KOPT-K1 (cell line): ENCODE results near the gene NDUFB2.
"Not testable (repeated sequence)": the region's sequence is repeated elsewhere in the genome, so short reads cannot be mapped to it uniquely, and the experiment has no call there.

ENCODE experiments used
- H3K27ac ChIP-seq: fragments of 200-600 bp; sonication (generic); 2 replicates; pipeline ENCODE4 v1.5.1; 2016; ENCODE audit warnings: antibody characterized with exemption, mild to moderate bottlenecking, low read depth, low read length; ENCODE audit not compliant: poor library complexity, severe bottlenecking
- H3K36me3 ChIP-seq: fragments of 200-600 bp; sonication (generic); 2 replicates; pipeline ENCODE4 v1.5.1; 2017; ENCODE audit warnings: antibody characterized with exemption, mild to moderate bottlenecking, low read length, moderate library complexity; ENCODE audit not compliant: insufficient read depth
- H3K9me3 ChIP-seq: fragments of 200-600 bp; sonication (generic); 2 replicates; pipeline ENCODE4 v1.5.1; 2017; ENCODE audit warnings: antibody characterized with exemption, low read length, mild to moderate bottlenecking; ENCODE audit not compliant: insufficient read depth, poor library complexity, severe bottlenecking

Gene NDUFB2

DNA sequence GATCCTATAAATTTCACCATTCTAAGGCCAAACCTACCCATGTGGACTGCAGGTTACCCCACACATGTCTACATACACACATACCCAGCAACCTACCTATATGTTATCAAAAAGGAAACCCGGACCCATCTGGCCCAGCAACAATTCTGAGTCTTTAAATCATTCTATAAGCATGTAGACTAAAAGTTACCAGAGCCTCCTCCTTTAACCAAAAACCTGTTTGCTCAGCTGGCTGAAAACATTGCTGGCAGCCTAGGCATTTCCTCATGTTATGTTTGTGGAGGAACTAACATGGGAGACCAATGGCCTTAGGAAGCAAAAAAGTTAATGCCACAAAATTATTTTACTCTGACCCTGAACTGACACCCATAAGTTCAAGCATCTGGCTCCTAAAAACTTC is 29.0 kb upstream of the NDUFB2 start:
- no peaks in the 10 kb centered on the region for H3K9me3 ChIP-seq
- H3K36me3 ChIP-seq, result no peaks in the 10 kb centered on the region
- H3K27ac ChIP-seq, result no peak overlapping the region

DNA sequence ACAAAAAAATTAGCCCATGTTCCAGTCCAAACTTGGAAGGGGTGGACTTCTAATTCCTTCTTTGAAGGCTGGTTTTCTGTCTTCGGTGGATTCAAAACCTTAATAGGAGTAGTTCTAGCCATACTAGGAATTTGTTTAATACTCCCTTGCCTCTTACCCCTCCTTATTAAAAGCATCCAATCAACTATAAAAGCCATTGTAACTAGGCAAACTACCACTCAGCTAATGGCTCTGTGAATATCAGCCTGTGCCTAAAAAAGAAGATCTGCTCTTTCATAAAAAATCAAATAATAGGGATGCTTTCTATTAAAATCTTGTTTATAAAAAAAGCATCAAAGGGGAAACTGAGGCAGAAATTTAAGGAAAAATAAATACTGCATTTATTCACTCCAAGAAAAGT is 27.9 kb upstream of the NDUFB2 start:
- Histone ChIP-seq H3K27ac (no peak overlapping the region), H3K36me3 (no peaks in the 10 kb centered on the region)

DNA sequence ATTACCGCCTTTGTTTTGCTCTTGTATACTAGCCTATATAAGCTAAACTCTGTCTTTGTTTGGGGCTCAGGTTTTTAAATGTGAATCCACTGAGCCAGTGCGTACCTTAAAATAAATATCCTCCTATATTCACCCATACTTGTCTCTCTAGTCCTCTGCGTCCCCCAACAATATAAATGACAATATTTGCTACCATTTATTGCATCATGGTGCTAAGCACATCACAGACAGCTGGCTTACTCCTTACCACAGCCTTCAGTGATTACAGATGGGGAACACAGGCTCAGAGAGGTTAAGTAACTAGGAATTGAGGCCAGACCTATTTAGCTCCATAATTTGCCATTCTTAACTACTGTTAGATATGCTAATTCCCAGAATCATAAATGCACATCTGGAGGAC is 27.2 kb upstream of the NDUFB2 start:
- H3K9me3 ChIP-seq, result no peaks in the 10 kb centered on the region
- H3K36me3 ChIP-seq, result no peaks in the 10 kb centered on the region
- no peak overlapping the region for H3K27ac ChIP-seq

More for the DNA sequence above, 27.9 kb upstream of the NDUFB2 start:
- H3K9me3 ChIP-seq, result no peaks in the 10 kb centered on the region

DNA sequence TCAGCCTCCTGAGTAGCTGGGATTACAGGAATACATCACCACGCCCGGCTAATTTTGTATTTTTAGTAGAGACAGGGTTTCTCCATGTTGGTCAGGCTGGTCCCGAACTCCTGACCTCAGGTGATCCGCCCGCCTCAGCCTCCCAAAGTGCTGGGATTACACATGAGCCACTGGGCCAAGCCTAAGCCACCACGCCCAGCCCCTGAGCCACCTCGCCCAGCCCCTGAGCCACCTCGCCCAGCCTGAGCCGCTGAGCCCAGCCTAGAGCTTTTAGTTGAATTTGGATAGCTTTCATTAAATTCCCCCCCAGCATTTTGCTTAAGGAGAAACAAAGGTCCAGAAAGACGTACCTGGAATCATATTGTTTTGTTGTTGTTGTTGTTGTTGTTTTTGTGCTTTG is 26.6 kb upstream of the NDUFB2 start:
- not testable (repeated sequence) for H3K36me3 ChIP-seq, H3K9me3 ChIP-seq

DNA sequence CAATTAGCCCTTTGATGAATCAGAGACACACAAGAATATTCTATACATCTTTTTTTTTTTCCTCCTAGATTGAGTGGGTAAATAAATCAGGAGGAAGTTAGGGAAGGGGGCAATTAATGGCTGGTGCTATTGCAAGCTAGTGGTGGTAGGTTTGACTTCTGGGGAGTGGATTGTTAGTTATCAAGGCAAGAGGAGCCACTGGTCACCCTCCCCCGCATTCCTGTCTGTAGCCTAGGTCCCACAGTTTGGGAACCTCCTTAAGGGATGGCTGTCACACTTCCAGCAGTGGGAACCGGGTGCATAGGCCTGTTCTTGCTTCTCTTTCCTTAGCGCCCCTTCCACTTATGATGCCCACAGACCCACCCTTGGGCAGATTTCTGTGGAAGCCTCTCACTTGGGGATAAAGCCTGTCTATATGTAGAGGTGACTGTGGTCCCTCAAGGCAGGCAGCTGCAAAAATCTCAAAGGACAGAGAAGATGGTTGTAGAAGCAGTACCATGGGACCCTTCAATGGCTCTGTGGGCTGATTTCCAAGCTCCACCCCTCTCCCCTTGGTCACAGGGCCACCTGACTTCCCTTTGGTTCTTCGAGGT is 26.1 kb upstream of the NDUFB2 start:
- no peak overlapping the region for H3K27ac ChIP-seq
- H3K36me3 ChIP-seq, result peaks cover 2% of the 10 kb centered on the region
- H3K9me3 ChIP-seq, result no peaks in the 10 kb centered on the region

More for the DNA sequence above, 26.6 kb upstream of the NDUFB2 start:
- H3K27ac ChIP-seq, result not testable (repeated sequence)

DNA sequence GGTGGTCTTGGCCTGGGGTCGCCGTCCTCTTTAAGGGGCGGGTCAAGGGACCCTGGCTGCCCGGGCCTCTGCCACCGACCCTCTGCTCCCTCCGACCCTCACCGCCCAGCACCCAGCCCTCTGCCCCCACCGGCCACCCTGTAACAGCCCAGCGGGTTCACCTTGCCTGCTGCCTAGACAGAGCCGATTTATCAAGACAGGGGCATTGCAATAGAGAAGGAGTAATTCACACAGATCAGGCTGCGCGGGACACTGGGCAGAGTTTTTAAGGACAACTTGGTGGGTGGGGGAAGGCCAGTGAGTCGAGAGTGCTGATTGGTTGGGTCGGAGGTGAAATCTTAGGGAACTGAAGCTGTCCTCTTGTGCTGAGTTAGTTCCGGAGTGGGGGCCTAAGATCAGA is 24.5 kb upstream of the NDUFB2 start:
- H3K27ac ChIP-seq, result peak overlapping the region; percentile 89
- H3K9me3 ChIP-seq, result no peaks in the 10 kb centered on the region
- peaks cover 17% of the 10 kb centered on the region for H3K36me3 ChIP-seq

DNA sequence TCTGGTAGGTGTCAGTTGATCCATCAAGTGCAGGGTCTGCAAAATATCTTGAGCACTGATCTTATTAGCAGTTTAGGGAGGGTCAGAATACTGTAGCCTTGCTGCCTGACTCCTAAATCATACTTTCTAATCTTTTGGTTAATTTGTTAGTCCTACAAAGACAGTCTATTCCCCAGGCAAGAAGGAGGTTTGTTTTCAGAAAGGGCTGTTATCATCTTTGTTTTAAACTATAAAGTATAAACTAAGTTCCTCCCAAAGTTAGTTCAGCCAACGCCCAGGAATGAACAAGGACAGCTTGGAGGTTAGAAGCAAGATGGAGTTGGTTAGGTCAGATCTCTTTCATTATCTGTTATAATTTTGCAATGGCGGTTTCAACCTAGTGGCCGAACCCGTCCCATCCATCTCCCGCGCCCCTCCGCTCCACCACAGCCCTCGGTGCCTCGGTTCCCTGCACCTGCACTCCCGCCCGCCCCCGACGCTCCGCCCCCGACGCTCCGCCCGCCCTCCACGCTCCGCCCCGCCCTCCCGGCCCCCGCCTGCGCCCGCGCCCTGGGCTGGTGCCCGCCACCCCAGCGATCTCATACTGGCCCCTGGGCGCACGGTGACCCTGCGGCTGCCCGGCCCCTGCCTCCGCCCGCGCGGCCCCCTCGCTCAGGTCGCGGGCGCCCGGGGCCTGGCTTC is 24.0 kb upstream of the NDUFB2 start, which contains the start of gene ADCK2:
ADCK2 (plus strand) TSS at position 564 of the 681 bp plus-strand sequence. CDS start 386 bp downstream, outside the sequence.
- peak within 1 kb of the TSS; percentile 89 for H3K27ac ChIP-seq

DNA sequence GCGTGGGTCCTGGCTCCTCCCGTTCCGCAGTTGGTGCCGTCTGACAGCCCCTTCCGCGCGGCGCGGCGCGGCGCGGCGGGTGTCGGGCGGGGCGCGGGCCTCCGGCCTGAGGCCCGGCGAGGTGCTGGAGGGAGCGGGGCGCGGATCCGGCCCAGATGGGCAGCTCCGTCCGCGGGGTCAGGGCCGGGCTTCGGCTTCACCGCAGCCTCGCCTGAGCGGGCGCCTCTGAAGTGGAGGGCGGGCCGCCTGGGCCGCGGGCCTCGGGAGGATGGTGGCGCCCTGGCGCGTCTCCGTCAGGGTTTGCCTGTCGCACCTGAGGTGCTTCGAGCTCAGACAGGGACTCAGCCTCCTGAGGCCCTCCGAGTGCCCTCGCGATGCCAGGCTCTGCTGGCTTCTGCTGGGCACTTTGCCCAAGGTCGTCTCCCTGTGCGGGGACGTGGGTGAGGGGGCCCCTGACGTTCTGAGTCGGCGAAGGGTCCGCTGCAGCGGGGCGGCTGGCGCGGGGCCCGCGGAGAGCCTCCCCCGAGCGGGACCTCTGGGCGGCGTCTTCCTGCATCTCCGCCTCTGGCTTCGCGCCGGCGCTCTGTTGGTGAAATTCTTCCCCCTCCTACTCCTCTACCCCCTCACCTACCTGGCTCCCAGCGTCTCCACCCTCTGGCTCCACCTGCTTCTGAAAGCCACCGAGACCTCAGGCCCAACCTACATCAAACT is 23.3 kb upstream of the NDUFB2 start:
- H3K27ac ChIP-seq, result peak overlapping the region; percentile 89

More for the DNA sequence above, 24.0 kb upstream of the NDUFB2 start, which contains the start of gene ADCK2:
- Histone ChIP-seq H3K9me3 (no peaks in the 10 kb centered on the region), H3K36me3 (peaks cover 22% of the 10 kb centered on the region)

DNA sequence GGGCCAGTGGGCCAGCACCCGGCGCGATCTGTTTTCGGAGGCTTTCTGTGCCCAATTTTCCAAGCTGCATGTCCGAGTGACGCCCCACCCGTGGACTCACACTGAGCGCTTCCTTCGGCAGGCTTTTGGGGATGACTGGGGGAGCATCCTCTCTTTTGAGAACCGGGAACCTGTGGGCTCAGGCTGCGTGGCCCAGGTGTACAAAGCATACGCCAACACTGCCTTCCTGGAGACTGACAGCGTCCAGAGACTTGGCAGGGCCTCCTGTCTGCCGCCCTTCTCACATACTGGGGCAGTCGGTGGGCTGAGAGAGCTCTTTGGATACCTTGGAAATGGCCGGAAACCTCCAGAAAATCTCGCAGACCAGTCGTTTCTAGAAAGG is 22.7 kb upstream of the NDUFB2 start:
- no peaks in the 10 kb centered on the region for H3K9me3 ChIP-seq
- H3K36me3 ChIP-seq, result peaks cover 34% of the 10 kb centered on the region
- peak overlapping the region; percentile 89 for H3K27ac ChIP-seq

More for the DNA sequence above, 23.3 kb upstream of the NDUFB2 start:
- Histone ChIP-seq H3K9me3 (no peaks in the 10 kb centered on the region), H3K36me3 (peaks cover 29% of the 10 kb centered on the region)

DNA sequence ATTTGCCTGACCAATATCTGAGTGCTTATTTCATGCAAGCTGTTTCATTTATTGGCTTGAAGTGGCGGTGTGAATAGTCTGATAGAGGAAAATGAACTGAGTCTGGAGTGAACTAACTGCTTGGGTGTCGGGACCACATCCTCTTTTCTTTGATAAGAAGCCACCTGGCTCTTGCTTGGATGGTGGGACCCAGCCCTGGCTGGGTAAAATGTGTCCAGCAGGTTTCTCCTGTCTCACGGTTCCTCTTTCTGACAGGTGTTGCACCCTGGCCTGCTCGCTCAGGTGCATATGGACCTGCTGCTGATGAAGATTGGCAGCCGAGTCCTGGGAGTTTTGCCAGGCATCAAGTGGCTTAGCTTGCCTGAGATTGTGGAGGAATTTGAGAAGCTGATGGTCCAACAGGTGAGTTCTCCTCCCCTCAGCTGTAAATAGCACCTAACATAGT is 22.1 kb upstream of the NDUFB2 start:
- Histone ChIP-seq H3K9me3 (no peaks in the 10 kb centered on the region), H3K36me3 (peaks cover 40% of the 10 kb centered on the region), H3K27ac (no peak overlapping the region)

DNA sequence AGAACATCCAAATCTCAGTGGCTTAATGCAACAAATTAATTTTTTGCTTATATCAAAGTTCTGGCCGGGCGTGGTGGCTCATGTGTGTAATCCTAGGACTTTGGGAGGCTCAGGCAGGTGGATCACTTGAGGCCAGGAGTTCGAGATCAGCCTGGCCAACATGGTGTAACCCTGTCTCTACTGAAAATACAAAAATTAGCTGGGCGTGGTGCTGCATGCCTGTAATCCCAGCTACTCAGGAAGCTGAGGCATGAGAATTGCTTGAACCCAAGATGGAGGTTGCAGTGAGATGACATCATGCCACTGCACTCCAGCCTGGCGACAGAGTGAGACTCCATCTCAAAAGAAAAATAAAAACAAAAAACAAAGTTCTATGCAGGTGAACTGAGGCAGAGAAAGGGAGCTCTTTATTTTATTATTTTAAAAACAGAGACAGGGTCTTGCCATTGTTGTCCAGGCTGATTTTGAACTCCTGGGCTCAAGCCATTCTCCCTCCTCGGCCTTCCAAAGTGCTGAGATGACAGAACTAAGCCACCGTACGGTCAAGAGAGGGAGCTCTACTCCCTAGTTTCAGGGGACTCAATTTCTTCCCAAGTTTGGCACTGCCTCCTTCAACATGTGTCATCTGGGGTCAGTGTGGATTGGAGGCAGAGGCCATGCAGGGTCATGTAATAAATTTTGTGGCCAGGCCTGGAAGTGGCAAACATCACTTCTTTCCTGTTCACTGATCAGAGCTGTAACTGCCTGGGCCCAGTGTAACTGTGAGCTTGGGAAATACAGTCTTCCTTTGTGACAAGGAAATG is 21.4 kb upstream of the NDUFB2 start:
- Histone ChIP-seq H3K27ac (no peak overlapping the region), H3K9me3 (no peaks in the 10 kb centered on the region), H3K36me3 (peaks cover 47% of the 10 kb centered on the region)

DNA sequence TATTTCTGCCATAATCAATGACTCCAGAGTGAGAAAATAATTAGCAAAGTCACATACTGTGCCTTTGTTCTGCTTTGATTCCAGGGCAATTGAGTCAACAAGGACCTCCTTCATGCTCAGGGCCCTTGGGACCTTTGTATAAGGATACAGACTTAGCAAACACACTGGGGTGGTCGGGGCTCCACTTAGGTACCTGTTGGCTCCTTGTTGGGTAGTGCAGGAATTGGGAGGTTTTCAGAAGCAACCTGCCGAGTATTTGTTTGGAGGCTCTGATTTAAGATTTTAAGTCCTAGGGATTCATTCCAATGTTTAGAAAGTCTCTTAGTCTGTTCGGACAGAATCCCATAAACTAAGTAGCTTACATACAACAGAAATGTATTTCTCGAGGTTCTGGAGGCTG is 20.8 kb upstream of the NDUFB2 start:
- no peaks in the 10 kb centered on the region for H3K9me3 ChIP-seq

DNA sequence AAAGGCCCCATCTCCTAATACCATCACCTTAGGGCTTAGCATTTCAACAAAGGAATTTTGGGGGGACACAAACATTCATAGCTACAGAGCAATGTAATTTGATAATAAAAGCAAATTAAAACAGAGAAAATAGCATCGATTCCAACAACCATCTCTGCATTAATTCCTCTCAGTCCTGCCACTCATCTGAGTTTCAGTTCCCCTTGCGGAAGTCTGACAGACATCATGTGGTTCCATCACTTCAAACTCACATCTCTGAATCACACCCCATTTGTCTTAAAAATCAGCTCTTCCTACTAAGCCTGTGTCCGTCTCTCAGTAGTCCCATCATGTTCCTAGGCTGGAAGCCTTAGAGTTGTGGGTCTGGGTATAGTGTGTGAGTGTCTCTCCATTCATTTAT is 20.2 kb upstream of the NDUFB2 start:
- Histone ChIP-seq H3K27ac (no peak overlapping the region), H3K9me3 (no peaks in the 10 kb centered on the region), H3K36me3 (peaks cover 59% of the 10 kb centered on the region)

More for the DNA sequence above, 20.8 kb upstream of the NDUFB2 start:
- H3K27ac ChIP-seq, result no peak overlapping the region
- H3K36me3 ChIP-seq, result peaks cover 54% of the 10 kb centered on the region

DNA sequence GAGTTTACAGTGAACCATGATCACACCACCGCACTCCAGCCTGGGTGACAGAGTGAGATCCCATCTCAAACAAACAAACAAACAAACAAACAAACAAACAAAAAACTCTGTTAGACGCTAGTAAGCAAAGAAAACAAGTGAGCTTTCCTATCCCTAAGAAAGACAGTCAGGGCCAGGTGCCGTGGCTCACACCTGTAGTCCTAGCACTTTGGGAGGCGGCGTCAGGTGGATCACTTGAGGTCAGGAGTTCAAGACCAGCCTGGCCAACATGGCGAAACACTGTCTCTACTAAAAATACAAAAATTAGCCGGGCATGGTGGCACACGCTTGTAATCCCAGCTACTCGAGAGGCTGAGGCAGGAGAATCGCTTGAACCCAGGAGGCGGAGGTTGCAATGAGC is 19.6 kb upstream of the NDUFB2 start:
- not testable (repeated sequence) for H3K9me3 ChIP-seq, H3K27ac ChIP-seq
- H3K36me3 ChIP-seq, result peaks cover 66% of the 10 kb centered on the region

DNA sequence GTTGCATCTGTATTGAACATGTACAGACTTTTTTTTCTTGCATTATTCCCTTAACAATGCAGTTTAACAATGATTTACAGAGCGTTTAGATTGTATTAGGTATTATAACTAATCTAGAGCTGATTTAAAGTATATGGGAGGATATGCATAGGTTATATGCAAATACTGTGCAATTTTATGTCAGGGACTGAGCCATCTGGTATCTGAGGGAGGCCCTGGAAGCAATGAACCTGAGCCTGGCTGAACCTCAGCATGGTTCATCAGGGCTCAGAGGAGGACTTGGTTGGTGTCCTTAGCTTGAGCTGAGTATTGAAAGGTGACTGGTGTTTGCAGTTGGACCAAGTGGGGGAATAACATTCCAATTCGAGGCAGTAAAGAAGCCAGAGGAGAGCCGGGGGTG is 19.0 kb upstream of the NDUFB2 start:
- no peaks in the 10 kb centered on the region for H3K9me3 ChIP-seq
- H3K27ac ChIP-seq, result no peak overlapping the region
- peaks cover 71% of the 10 kb centered on the region for H3K36me3 ChIP-seq
